SU-DHL-6 (cell line): Measurements from ENCODE around the gene CDK14.

ENCODE experiments used
- H2AFZ ChIP-seq: fragments of 200-600 bp; sonication (generic); 2 replicates; pipeline ENCODE4 v1.6.1; 2014; ENCODE audit warnings: low read depth, mild to moderate bottlenecking, moderate library complexity, mixed read lengths, antibody characterized with exemption, low read length; ENCODE audit not compliant: severe bottlenecking
- H3F3A ChIP-seq: fragments of 200-600 bp; shearing (Covaris generic); 2 replicates; pipeline ENCODE4 v1.6.0; 2016; ENCODE audit warnings: antibody characterized with exemption, mild to moderate bottlenecking; ENCODE audit not compliant: insufficient read depth
- H3K27ac ChIP-seq: fragments of 200-600 bp; sonication (generic); 2 replicates; pipeline ENCODE4 v1.5.1; 2016; ENCODE audit warnings: low read depth, mild to moderate bottlenecking, low read length, moderate library complexity, mixed read lengths
- H3K27me3 ChIP-seq: fragments of 200-600 bp; sonication (generic), shearing (Covaris generic); 2 replicates; pipeline ENCODE4 v1.6.0; 2014; ENCODE audit warnings: mild to moderate bottlenecking, low read length
- H3K36me3 ChIP-seq: fragments of 200-600 bp; sonication (generic); 2 replicates; pipeline ENCODE4 v1.6.1; 2014; ENCODE audit warnings: mild to moderate bottlenecking, low read length, mixed read lengths
- H3K4me2 ChIP-seq: fragments of 300-600, 200-600 bp; shearing (Covaris generic), sonication (generic); 2 replicates; pipeline ENCODE4 v1.6.0; 2014; ENCODE audit warnings: low read length, low read depth, mild to moderate bottlenecking; ENCODE audit not compliant: poor library complexity, severe bottlenecking
- H3K4me3 ChIP-seq: fragments of 200-600 bp; sonication (generic); 2 replicates; pipeline ENCODE4 v1.5.1; 2014; ENCODE audit warnings: antibody characterized with exemption, low read length, mild to moderate bottlenecking, mixed read lengths; ENCODE audit not compliant: insufficient read depth, poor library complexity, severe bottlenecking
- H3K79me2 ChIP-seq: fragments of 200-600 bp; sonication (generic); 2 replicates; pipeline ENCODE4 v1.6.1; 2014; ENCODE audit warnings: mild to moderate bottlenecking, low read length, moderate library complexity; ENCODE audit not compliant: insufficient read depth
- H3K9ac ChIP-seq: fragments of 200-600 bp; sonication (generic); 2 replicates; pipeline ENCODE4 v1.7.0; 2014; ENCODE audit warnings: mild to moderate bottlenecking, low read length
- H3K9me2 ChIP-seq: fragments of 200-600 bp; sonication (generic); replicated peaks from 2 replicates; pipeline ENCODE4 v1.6.1; 2014; ENCODE audit warnings: low read length; ENCODE audit not compliant: insufficient read depth
- H3K9me3 ChIP-seq: fragments of 200-600 bp; sonication (generic); 2 replicates; pipeline ENCODE4 v1.6.1; 2014; ENCODE audit warnings: low read length, mixed read lengths; ENCODE audit not compliant: insufficient read depth
- H4K20me1 ChIP-seq: fragments of 200-600 bp; sonication (generic); 2 replicates; pipeline ENCODE4 v1.6.1; 2014; ENCODE audit warnings: low read depth, mild to moderate bottlenecking, antibody characterized with exemption, low read length, moderate library complexity, mixed read lengths
- EZH2phosphoT487 ChIP-seq: fragments of 200-600 bp; sonication (generic), shearing (Covaris generic); conservative IDR thresholded peaks from 2 replicates; pipeline ENCODE4 v1.6.1; 2018; ENCODE audit warnings: mild to moderate bottlenecking, antibody characterized with exemption, low read length, moderate library complexity, mixed read lengths
- TF ChIP-seq, protein P1 (sequence below): fragments of 200-600 bp; sonication (generic); IDR thresholded peaks from one replicate; pipeline ENCODE4 v1.5.1; 2017; ENCODE audit warnings: antibody characterized with exemption, mild to moderate bottlenecking, low read length, moderate library complexity; ENCODE audit not compliant: insufficient read depth, poor library complexity, severe bottlenecking

Gene CDK14

DNA sequence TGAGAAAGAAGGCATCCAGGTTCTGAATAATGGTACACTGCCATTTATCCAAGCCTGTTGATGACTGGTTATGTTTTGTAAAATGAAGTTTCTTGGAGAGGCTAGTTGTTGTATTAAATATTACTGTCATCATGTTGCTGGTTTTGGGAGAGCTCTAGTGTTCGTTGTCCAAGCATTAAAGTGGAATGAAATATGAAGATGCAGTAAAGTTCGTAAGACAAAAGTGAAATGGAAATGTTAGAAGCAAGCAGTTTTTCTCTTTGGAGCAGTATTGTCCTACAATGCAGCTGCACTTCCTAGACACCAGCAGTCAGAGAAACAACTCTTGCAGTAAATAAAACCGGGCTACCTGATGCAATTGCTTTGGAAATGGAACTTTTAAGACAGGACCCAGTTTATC is 511.3 kb downstream of the CDK14 start:
- Histone ChIP-seq H3K79me2 (no peaks in the 10 kb centered on the region), H3K4me3 (no peak overlapping the region), H3K9me3 (no peaks in the 10 kb centered on the region), H3F3A (no peaks in the 10 kb centered on the region; the same call in 1 of the 2 replicates), H3K9ac (no peak overlapping the region), H2AFZ (no peak overlapping the region), H3K27ac (no peak overlapping the region), H3K36me3 (peaks cover 11% of the 10 kb centered on the region; the same call in 1 of the 2 replicates), H3K9me2 (no peaks in the 10 kb centered on the region), H3K4me2 (no peak overlapping the region), H4K20me1 (no peaks in the 10 kb centered on the region), H3K27me3 (no peaks in the 10 kb centered on the region)
- TF ChIP-seq, protein P1, sequence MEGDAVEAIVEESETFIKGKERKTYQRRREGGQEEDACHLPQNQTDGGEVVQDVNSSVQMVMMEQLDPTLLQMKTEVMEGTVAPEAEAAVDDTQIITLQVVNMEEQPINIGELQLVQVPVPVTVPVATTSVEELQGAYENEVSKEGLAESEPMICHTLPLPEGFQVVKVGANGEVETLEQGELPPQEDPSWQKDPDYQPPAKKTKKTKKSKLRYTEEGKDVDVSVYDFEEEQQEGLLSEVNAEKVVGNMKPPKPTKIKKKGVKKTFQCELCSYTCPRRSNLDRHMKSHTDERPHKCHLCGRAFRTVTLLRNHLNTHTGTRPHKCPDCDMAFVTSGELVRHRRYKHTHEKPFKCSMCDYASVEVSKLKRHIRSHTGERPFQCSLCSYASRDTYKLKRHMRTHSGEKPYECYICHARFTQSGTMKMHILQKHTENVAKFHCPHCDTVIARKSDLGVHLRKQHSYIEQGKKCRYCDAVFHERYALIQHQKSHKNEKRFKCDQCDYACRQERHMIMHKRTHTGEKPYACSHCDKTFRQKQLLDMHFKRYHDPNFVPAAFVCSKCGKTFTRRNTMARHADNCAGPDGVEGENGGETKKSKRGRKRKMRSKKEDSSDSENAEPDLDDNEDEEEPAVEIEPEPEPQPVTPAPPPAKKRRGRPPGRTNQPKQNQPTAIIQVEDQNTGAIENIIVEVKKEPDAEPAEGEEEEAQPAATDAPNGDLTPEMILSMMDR, result no peak

DNA sequence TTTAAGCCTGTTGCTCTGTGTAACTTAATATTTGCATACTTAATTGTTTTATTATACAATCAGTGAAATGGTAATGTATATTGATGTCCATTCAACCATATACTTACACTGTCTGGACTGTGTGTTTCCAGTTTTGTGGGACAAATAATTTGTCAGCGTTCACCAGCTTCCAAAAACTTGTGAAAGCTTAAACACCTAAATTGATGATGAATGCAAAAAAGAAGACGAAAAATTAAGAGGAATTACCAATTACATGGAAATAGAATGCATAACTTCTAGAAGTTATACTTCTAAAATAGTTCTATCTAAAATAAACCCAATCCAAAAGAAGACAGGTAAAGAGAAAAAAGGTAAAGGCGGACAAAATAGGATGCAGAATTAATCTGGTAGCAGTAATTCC is 513.1 kb downstream of the CDK14 start:
- no peak overlapping the region for H3K4me3 ChIP-seq
- H3K9me2 ChIP-seq, result no peaks in the 10 kb centered on the region
- peaks cover 28% of the 10 kb centered on the region; the same call in 1 of the 2 replicates for H3K36me3 ChIP-seq
- TF ChIP-seq, protein P1, result no peak
- TF ChIP-seq EZH2phosphoT487, result no peak
- H3K27me3 ChIP-seq, result no peaks in the 10 kb centered on the region
- no peaks in the 10 kb centered on the region for H4K20me1 ChIP-seq
- no peaks in the 10 kb centered on the region for H3K79me2 ChIP-seq
- H3K9me3 ChIP-seq, result no peaks in the 10 kb centered on the region
- H3K27ac ChIP-seq, result no peak overlapping the region
- H2AFZ ChIP-seq, result no peak overlapping the region
- no peaks in the 10 kb centered on the region; the same call in 1 of the 2 replicates for H3F3A ChIP-seq
- H3K9ac ChIP-seq, result no peak overlapping the region
- H3K4me2 ChIP-seq, result no peak overlapping the region

DNA sequence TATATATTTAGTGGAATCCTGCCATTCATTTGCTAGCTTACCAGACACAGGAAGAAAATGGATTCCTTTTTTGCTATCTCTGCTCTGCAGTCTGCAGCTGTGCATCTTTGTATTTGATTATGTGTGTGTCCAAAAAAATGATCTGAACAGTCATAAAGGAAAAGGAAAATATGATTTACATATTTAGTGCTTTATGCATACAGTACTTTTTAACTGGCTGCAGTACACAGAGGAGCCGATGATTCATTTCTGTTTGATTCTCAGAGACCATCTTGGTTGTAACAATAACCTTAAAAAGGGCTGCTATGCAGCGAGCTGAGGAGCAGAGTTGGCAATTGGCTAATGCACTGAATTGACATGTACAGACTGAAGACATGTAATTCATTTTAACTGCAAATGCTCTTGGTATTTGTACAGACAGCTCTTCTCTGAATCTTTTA is 516.8 kb downstream of the CDK14 start:
- peaks cover 44% of the 10 kb centered on the region; the same call in 1 of the 2 replicates for H3K36me3 ChIP-seq
- no peaks in the 10 kb centered on the region for H3K27me3 ChIP-seq
- no peak overlapping the region for H3K27ac ChIP-seq
- no peak overlapping the region for H3K4me2 ChIP-seq
- no peaks in the 10 kb centered on the region for H4K20me1 ChIP-seq
- H3K9ac ChIP-seq, result no peak overlapping the region
- no peaks in the 10 kb centered on the region for H3K79me2 ChIP-seq
- no peaks in the 10 kb centered on the region; the same call in 1 of the 2 replicates for H3F3A ChIP-seq
- H2AFZ ChIP-seq, result no peak overlapping the region
- H3K9me3 ChIP-seq, result no peaks in the 10 kb centered on the region
- H3K4me3 ChIP-seq, result no peak overlapping the region
- TF ChIP-seq, protein P1, result no peak
- no peak for TF ChIP-seq EZH2phosphoT487
- H3K9me2 ChIP-seq, result no peaks in the 10 kb centered on the region

DNA sequence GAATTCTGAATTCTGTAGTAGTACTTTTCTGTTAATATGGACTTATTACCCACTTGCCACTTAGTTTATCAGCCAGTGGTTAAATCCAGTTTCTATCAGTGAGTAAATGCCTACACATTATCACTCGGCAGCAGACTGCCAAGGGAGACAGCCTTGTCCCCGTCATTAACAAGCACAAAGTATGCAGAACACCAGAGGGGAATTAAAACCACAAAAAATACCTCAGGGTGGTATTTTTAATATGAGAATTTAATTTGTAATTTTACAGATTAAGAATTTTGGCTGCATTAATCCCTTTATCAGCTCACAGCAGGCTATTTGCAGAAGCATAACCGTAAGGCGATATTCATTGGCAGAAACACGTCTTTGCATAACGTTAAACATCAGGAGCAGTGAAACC is 518.1 kb downstream of the CDK14 start:
- no peaks in the 10 kb centered on the region for H4K20me1 ChIP-seq
- H3K9me3 ChIP-seq, result no peaks in the 10 kb centered on the region
- no peaks in the 10 kb centered on the region for H3K27me3 ChIP-seq
- TF ChIP-seq, protein P1, result no peak
- no peak for TF ChIP-seq EZH2phosphoT487
- no peaks in the 10 kb centered on the region; the same call in 1 of the 2 replicates for H3F3A ChIP-seq
- no peak overlapping the region for H3K4me3 ChIP-seq
- H2AFZ ChIP-seq, result no peak overlapping the region
- no peaks in the 10 kb centered on the region for H3K79me2 ChIP-seq
- H3K27ac ChIP-seq, result no peak overlapping the region
- peaks cover 52% of the 10 kb centered on the region; the same call in 1 of the 2 replicates for H3K36me3 ChIP-seq
- no peak overlapping the region for H3K4me2 ChIP-seq
- no peaks in the 10 kb centered on the region for H3K9me2 ChIP-seq
- H3K9ac ChIP-seq, result no peak overlapping the region
